Stimulated activated CD4-positive, alpha-beta T cell treated with anti-CD3 and anti-CD28 coated beads, Interleukin-12 subunit alpha, Interleukin-12 subunit beta, amount 100 ng/mL, for 48 hours (primary cell): ENCODE results near the gene SERPINB3.
"Not testable (repeated sequence)": the region's sequence is repeated elsewhere in the genome, so short reads cannot be mapped to it uniquely, and the experiment has no call there.

Experiments used
- DNase-seq, 3 donors: peaks; one replicate each; pipeline ENCODE4 v3.0.0-alpha.2; 2020; ENCODE audit warnings: low read depth in 2 of 3, low spot score in 1 of 3

SERPINB3 gene

DNA sequence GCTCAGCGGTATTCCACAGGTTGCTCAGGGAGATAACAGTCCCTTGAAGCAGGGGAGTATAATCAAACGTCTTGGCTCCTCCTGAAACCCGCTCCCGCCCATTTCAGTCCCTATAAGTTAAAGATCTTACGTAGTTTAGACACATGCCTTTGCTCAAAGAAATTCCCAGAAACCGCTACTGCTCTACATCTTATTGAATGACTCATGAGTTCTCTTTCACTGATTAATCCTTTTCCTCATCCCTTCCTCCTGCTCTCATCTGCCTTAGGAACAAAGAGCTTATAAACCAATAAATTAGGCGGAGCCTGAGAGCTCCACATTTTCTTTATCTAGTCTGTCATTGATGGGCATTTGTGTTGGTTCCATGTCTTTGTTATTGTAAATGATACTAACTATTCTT, 13.5 kb downstream of the SERPINB3 start:
- no peak for DNase-seq

DNA sequence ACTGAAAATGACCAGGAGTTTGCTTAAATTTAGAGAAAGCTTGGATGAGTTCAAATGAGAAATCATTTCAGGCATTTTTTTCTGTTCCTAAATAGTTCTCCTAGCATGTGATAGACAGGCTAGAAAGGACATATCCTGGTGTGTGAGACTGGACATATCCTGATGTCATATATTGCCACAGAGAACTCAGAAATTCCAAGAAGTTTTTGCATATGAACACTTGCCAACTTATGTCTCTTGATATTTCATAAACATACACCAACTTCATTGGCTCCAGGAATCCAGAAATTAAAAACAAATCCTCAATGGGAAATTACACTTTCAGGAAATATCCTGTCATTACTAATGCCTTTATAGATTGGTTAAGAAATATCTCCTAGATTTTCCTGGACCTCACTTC, 14.8 kb downstream of the SERPINB3 start:
- DNase-seq = no peak

DNA sequence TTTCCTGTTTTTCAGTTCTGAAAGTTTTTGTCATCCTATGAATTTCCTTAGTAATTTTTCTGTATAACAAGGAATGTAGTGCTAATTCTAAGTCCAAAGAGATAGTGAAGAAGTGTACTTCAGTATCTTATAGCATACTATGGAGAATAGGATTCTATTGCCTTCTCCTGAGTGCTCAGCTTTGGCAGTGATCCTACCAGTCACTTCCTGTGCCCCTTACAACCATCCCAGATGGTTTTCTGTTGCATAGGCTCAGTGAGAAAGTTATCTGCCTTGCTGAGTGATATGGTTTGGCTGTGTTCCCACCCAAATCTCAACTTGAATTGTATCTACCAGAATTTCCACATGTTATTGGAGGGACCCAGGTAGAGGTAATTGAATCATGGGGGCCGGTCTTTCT, 17.0 kb downstream of the SERPINB3 start:
- DNase-seq = not testable (repeated sequence)

DNA sequence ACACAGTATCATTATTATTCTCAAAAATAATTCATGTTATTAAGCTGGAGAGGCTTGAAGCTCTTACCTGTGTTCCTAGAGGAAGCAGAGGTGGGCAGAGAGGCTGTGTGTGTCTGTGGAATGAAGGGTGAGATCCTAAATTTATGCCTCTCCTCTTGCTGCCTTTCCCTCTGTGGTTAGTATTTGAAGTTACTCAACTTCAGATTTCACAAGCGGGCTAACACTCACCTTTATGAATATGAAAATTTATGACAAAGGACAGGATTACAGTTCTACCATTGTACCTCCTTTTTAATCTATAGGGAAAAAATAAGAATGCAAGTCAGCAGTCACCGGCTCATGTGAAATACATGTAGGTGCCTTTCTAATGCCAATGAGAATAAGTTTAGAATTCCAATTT, 17.6 kb downstream of the SERPINB3 start, which contains the start of gene SERPINB4:
SERPINB4 (minus strand) TSS at position 115 of the 400 bp plus-strand sequence. CDS start 679 bp downstream, outside the sequence.
- not testable (repeated sequence) for DNase-seq

DNA sequence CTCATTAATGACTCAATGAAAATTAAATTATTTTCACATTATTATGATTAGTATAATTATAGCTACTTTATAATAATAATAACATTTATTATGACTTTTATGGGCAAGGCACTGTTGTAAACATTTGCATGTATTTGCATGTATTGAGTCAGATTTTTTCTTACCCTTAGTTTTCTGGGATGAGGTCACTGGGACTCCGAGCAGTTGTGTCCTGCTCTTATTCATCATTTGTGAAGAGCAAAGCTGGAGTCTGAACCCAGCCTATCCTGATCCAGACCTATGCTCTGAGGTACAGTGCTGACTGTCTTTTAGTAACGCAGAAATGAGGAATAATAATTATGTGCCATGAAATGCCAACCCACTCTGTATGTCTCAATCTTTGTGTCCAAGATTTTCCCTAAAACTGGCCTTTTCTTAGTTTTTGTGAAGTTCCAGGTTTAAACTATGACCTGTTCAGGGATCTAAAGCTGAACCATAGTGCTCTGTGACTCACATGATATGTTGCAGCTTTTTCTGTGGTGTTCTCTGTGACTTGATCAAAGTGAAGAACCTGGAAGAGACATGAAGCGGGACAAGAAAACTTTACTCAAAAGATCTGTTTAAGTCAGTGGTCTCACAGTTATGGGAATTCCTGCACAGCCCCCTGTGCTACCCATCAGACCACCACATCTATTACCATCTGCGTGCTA, 18.9 kb downstream of the SERPINB3 start:
- not testable (repeated sequence) for DNase-seq

DNA sequence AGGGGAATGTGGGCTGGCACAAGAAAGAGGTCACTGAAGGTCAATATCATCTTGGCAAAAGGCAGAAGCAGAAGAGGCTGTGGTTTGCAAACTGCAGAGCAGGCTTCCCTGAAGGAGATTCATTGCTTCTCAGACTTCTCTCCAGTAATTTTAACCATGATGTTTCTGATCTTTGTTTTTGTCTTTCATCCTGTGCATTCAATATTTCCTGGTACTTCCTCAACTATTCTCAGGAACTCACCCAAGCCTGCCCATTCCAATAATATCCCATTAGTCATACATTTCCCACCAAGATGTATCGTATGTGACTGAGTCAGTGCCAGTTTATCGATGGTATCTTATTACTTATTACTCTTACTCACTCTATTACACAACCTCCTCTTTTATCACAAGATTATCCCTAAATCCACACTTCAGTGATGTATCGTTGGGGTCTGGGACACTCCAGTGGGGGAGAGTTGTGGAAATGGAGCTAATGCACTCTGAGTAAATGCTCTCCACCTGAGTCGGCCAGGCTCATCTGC, 20.5 kb downstream of the SERPINB3 start:
- not testable (repeated sequence) for DNase-seq

DNA sequence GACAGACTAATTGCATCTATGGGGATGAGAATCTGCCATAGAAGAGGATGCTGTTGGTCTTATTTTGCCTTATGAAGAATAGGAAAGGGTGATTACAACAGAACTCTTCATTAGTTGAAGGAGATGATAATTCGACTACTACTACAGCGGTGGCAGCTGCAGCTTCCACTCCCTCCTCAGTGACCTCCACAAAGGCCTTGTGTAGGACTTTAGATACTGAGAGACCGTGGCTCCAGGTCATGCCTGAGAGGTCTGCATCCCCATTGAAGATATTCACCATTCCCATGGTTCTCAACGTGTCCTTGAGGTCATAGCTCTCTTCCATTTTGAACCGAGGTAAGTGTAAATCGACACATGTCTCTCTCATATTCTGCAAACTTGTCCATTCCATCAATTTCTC, 24.0 kb downstream of the SERPINB3 start:
- no peak for DNase-seq

DNA sequence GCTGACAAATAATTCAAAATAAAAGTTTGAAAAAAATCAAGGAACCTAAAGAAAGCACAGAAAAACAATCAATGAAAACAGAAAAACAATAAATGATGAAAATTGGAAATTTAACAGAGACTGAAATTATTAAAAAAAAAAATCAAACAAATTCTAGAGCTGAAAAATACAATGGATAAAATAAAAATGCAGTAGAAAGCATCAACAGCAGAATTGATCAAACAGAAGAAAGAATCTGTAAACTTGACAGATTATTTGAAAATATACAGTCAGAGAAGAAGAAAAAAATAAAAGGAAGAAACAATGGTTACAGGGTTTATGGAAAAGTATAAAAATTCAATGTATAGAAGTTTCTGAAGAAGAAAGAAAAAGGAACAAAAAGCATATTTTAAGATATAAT, 33.9 kb downstream of the SERPINB3 start:
- DNase-seq = no peak

DNA sequence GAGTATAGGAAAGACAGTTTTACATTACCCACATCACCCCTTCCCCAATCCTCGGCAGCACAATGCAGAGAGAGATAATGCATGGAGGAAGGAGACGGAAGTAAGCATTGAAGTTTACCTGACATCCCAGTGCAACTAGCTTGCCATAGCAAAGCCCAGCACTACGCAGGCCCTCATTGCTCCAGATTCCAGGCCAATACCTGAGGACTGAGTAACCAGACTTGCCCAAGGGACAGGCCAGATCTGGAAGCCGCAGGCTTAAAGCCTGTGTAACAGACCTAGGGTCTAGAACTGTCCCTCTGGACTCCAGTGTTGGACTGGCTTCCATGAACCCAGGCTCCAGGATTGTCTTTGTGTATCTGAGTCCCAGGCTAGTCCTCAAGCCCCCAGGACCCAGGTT, 35.3 kb downstream of the SERPINB3 start:
- no peak for DNase-seq

DNA sequence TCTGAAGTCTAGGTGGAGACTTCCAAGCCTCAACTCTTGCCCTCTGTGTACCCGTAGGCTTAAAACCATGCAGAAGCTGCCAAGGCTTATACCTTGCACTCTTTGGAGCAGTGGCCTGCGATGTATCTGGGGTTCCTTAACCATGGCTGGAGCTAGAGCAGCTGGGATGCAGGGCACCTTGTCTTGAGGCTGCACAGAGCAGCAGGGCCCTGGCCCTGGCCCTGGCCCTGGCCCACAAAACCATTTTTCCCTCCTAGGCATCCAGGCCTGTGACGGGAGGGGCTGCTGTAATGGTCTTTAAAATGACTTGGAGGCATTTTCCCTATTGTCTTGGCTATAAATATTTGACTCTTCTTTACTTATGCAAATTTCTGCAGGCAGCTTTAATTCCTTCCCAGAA, 36.8 kb downstream of the SERPINB3 start:
- DNase-seq = no peak

DNA sequence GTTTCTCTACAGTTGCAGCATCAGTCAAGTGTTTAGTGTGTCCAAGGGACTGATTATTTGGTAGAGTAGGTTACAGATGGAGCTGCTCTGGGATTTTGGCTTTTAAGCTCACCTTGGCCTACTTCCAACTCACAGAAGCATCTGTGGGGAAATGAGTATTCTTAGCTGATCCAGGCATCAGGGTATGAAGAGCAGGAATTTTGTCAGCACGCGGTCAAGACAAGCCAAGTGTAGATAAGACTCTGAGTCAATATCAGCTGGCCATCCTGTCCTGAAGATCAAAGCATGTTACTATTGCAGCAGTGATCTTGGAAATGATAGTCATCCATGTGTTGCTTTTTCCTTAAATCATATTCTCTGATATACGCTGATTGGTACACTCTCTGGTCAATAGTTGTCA, 42.0 kb downstream of the SERPINB3 start:
- DNase-seq = no peak

DNA sequence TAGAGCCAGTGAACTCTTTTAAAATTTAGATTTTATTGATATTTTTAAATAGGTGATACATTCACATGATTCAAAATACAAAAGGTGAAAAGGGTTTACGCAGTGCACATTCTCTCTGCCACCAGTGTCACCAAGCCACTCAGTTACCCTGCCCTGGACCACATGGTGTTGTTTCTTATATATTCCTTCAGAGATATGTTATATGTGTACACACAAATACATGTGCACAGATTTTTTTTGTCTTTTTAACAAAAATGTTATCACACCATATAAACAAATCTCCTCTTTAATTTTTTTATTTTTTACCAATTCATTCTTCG, 43.8 kb downstream of the SERPINB3 start:
- DNase-seq = no peak

DNA sequence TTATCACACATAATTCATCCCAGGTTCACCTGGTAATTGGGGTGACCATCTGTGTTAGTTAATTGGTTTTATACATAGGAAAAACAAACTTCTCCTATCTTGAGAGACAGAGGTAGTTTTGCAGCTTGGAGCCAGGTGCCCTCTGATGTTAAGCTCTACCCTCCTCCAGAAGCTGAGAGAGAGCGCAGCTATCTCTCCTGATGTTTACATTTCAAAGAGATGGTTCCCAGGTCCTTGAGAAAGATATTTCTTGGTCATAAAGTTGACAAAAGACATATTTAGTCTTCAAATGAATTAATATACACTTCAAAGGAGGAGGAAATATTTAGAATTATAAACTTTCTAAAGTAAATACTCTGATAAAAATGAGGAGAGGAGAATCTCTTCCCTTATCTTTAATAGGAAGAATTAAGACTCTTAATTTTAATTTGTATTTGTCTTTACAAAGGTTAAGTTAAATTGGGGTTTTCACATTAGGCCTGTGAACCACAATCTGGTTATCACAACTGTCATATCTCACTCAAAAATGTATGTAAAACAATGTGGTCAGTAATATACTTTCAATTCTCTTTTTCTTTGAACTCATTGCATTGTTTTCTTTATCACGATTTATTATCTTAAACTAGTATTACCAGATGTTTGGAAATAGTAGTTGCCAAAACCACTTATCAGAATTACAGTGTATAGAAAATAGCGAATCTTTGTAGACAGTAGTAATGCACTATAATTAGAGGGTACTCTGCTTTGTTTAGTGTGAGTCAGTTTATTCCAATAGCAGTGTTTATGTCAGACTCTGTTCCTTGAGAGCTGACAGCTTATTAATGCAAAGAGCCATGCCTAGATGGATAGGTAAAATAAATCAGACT, 44.4 kb downstream of the SERPINB3 start:
- DNase-seq = no peak

DNA sequence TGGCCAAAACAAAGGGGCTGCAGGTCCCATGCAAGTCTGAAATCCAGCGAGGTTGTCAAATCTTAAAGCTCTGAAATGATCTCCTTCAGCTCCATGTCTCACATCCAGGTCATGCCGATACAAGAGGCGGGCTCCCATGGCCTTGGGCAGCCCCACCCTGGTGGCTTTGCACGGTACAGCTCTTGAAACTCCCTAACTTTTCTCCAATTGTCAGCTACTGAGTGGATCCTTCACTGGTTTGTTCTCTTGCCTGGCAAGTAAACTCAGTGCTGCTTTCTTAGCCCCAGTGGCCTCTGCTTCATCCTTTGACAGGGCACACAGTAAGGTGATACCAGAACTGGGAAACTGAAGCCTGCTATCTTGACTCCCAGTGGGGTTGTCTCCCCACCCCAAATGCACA, 48.3 kb downstream of the SERPINB3 start:
- no peak for DNase-seq

DNA sequence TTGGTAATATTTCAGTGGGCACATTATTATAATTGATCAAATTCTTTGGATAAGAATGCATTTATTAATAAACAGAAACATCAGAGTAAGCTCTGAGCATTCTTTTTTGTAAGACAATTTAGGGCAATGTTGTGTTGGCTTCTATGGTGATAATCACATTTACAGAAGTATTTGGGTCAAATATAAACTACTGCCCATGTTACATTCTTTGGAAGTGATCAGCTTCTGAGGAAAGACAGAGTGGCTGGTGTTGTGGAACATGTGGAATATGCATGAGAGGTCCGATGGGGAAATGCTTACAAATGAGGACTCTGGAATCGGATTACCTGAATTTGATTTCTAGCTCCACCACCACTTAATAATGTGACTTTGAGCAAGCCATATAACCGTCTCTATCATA, 55.2 kb downstream of the SERPINB3 start:
- no peak for DNase-seq
